ENCODE measurements around the gene OLIG1. TPM values are rescaled to one million over a fixed set of nuclear protein-coding genes. Genes with fewer than 3 reads are reported as not detected.
A peak's percentile ranks its signal among the peaks of the same experiment; 100 is the strongest.

Gene OLIG1
- total RNA-seq, 1 experiment from 2014 or later, result not detected

- H3K79me2 ChIP-seq (ENCODE audit: insufficient read depth, low read length), result no peaks in the 10 kb centered on the region
- RAD21 ChIA-PET (ENCODE audit: low non-redundant PET in 1 of 2, low total read pairs in 2 of 2, uncharacterized antibody in 2 of 2, unreplicated experiment in 2 of 2), result no interaction called here
- H3K4me2 ChIP-seq (ENCODE audit: low read length), result no peak overlapping the region
- intact Hi-C loops (cut with micrococcal nuclease), result no loop called here
- DNase-seq (ENCODE audit: low read depth, low spot score), result no peak
- POLR2A ChIA-PET, result no interaction called here
- no TSS peak for BruUV-seq (replicated peaks)
- H3K36me3 ChIP-seq (ENCODE audit: control insufficient read depth in 1 of 2, insufficient read depth in 2 of 2, low read length in 2 of 2), result no peaks in the 10 kb centered on the region
- no peak for TF ChIP-seq CTCF (IDR thresholded peaks at IDR 0.05 in 2 of 3, conservative IDR thresholded peaks at IDR 0.05 in 1 of 3; ENCODE audit: borderline replicate concordance in 1 of 3, insufficient read depth in 1 of 3, low read depth in 2 of 3, low read length in 2 of 3)
- TF ChIP-seq YY1 (IDR thresholded peaks at IDR 0.05; ENCODE audit: extremely low read depth, insufficient replicate concordance, low read depth, low read length), result no peak
- no peak for ATAC-seq
- no peak overlapping the region for H3K4me3 ChIP-seq (replicated peaks in 1 of 2; ENCODE audit: low read depth in 1 of 2, low read length in 2 of 2)
- no peaks in the 10 kb centered on the region for H3K4me1 ChIP-seq (ENCODE audit: control insufficient read depth in 1 of 2, insufficient read depth in 2 of 2, low read length in 2 of 2)
- CTCF ChIA-PET, result no interaction called here
- peaks cover 9% of the 10 kb centered on the region; the same call in 1 of the 2 replicates for H3K27me3 ChIP-seq (ENCODE audit: insufficient read depth, low read length)
- no peak overlapping the region for H3K27ac ChIP-seq (ENCODE audit: low read depth, low read length)
- H3K9ac ChIP-seq (ENCODE audit: low read length), result no peak overlapping the region
- no peaks in the 10 kb centered on the region for H3K9me2 ChIP-seq (ENCODE audit: insufficient read depth)
- H3K9me3 ChIP-seq (ENCODE audit: control insufficient read depth in 1 of 2, insufficient read depth in 1 of 2, low read depth in 1 of 2, low read length in 2 of 2), result no peaks in the 10 kb centered on the region
- H2AFZ ChIP-seq (ENCODE audit: low read depth, low read length, poor library complexity, severe bottlenecking), result no peak overlapping the region
- no peaks in the 10 kb centered on the region for H4K20me1 ChIP-seq (ENCODE audit: insufficient read depth)
Observed at GRCh38 chr21:33024201-33025103, 45.5 kb upstream of the OLIG1 start.

- Histone ChIP-seq H3K4me3 (replicated peaks in 1 of 2; ENCODE audit: low read depth in 1 of 2, low read length in 2 of 2) (no peak overlapping the region), H3K79me2 (ENCODE audit: insufficient read depth, low read length) (no peaks in the 10 kb centered on the region), H3K9me2 (ENCODE audit: insufficient read depth) (no peaks in the 10 kb centered on the region), H3K4me2 (ENCODE audit: low read length) (no peak overlapping the region), H2AFZ (ENCODE audit: low read depth, low read length, poor library complexity, severe bottlenecking) (no peak overlapping the region), H4K20me1 (ENCODE audit: insufficient read depth) (no peaks in the 10 kb centered on the region), H3K4me1 (ENCODE audit: control insufficient read depth in 1 of 2, insufficient read depth in 2 of 2, low read length in 2 of 2) (no peaks in the 10 kb centered on the region), H3K27me3 (ENCODE audit: insufficient read depth, low read length) (peaks cover 12% of the 10 kb centered on the region; the same call in 1 of the 2 replicates), H3K9ac (ENCODE audit: low read length) (no peak overlapping the region), H3K27ac (ENCODE audit: low read depth, low read length) (no peak overlapping the region), H3K36me3 (ENCODE audit: control insufficient read depth in 1 of 2, insufficient read depth in 2 of 2, low read length in 2 of 2) (no peaks in the 10 kb centered on the region), H3K9me3 (ENCODE audit: control insufficient read depth in 1 of 2, insufficient read depth in 1 of 2, low read depth in 1 of 2, low read length in 2 of 2) (no peaks in the 10 kb centered on the region)
- intact Hi-C loops (cut with micrococcal nuclease), result no loop called here
- no TSS peak for BruUV-seq (replicated peaks)
- POLR2A ChIA-PET, result no interaction called here
- CTCF ChIA-PET, result no interaction called here
- DNase-seq (ENCODE audit: low read depth, low spot score) (no peak), ATAC-seq (no peak)
- TF ChIP-seq RAD21 (IDR thresholded peaks at IDR 0.05; ENCODE audit: low read depth) (peak; percentile 13; the same call in 1 of the 2 replicates), REST (IDR thresholded peaks at IDR 0.05; ENCODE audit: low read depth) (no peak)
- RAD21 ChIA-PET (ENCODE audit: low non-redundant PET in 1 of 2, low total read pairs in 2 of 2, uncharacterized antibody in 2 of 2, unreplicated experiment in 2 of 2), result no interaction called here
Observed at GRCh38 chr21:33025106-33025488, 44.8 kb upstream of the OLIG1 start.
